Gastrocnemius medialis (tissue), 4 donors: Measurements from ENCODE around the gene SMIM28.

Source experiments
- CTCF ChIP-seq, 5 experiments: fragments of 450-650 bp in 3 of 5; fragments of 200-600 bp in 2 of 5; sonication (generic) in 2 of 5; IDR thresholded peaks in 4 of 5; conservative IDR thresholded peaks in 1 of 5; 1 replicate in 4 of 5; 2 replicates in 1 of 5; pipeline ENCODE4 v1.5.1; 2016 to 2019; ENCODE audit warnings: antibody characterized with exemption in 5 of 5, mild to moderate bottlenecking in 3 of 5, moderate library complexity in 3 of 5
- POLR2A ChIP-seq, 2 donors: fragments of 450-650 bp; IDR thresholded peaks; one replicate each; pipeline ENCODE4 v1.6.1; 2017; ENCODE audit warnings: antibody characterized with exemption in 2 of 2, mild to moderate bottlenecking in 2 of 2, moderate library complexity in 2 of 2

- TF ChIP-seq POLR2A (IDR thresholded peaks at IDR 0.05) (no peak), CTCF (IDR thresholded peaks at IDR 0.05 in 4 of 5, conservative IDR thresholded peaks at IDR 0.05 in 1 of 5) (no peak)
Measured at GRCh38 chr6:138370631-138371451, 6.9 kb upstream of the SMIM28 start.
